Muscle layer of duodenum (tissue), 2 donors: ENCODE data around the gene ZSWIM8.

Source experiments
- H3K27ac ChIP-seq: one replicate; pipeline ENCODE4 v1.7.0; 2013; ENCODE audit warnings: mild to moderate bottlenecking, low read length
- H3K27me3 ChIP-seq: one replicate; pipeline ENCODE4 v1.7.0; 2013; ENCODE audit warnings: low read depth, mild to moderate bottlenecking, control low read depth, low read length
- H3K36me3 ChIP-seq, 2 donors: one replicate each; pipeline ENCODE4 v1.7.0; 2013; ENCODE audit warnings: low read length in 2 of 2, control low read depth in 1 of 2, mild to moderate bottlenecking in 1 of 2; ENCODE audit not compliant: insufficient read depth in 2 of 2, control insufficient read depth in 1 of 2
- H3K4me1 ChIP-seq, 2 donors: one replicate each; pipeline ENCODE4 v1.7.0; 2013; ENCODE audit warnings: low read length in 2 of 2, mild to moderate bottlenecking in 2 of 2, control low read depth in 1 of 2, moderate library complexity in 1 of 2; ENCODE audit not compliant: insufficient read depth in 2 of 2, control insufficient read depth in 1 of 2
- H3K4me3 ChIP-seq, 2 donors: one replicate each; pipeline ENCODE4 v1.7.0; 2013; ENCODE audit warnings: low read length in 2 of 2, low read depth in 1 of 2, mild to moderate bottlenecking in 1 of 2
- H3K9me3 ChIP-seq, 2 donors: one replicate each; pipeline ENCODE4 v1.7.0; 2013; ENCODE audit warnings: low read length in 2 of 2, control low read depth in 1 of 2, mild to moderate bottlenecking in 1 of 2; ENCODE audit not compliant: control insufficient read depth in 1 of 2
- donor health status: healthy.

ZSWIM8 gene

GRCh38 chr10:73809061-73809818, 23.8 kb downstream of the ZSWIM8 start:
- Histone ChIP-seq H3K9me3 (no peaks in the 10 kb centered on the region), H3K4me1 (peaks cover 3 to 27% of the 10 kb centered on the region in 2 donors), H3K27me3 (no peaks in the 10 kb centered on the region), H3K27ac (no peak overlapping the region), H3K4me3 (no peak overlapping the region), H3K36me3 (peaks cover 31 to 49% of the 10 kb centered on the region in 2 donors)

- Histone ChIP-seq H3K36me3 (peaks cover 30 to 55% of the 10 kb centered on the region in 2 donors), H3K4me1 (peaks cover 3 to 27% of the 10 kb centered on the region in 2 donors), H3K27ac (peak overlapping the region; percentile 63), H3K27me3 (no peaks in the 10 kb centered on the region), H3K4me3 (peak overlapping the region; percentile 74 to 82), H3K9me3 (no peaks in the 10 kb centered on the region)
Measured at GRCh38 chr10:73810358-73810734, 24.9 kb downstream of the ZSWIM8 start.

DNA sequence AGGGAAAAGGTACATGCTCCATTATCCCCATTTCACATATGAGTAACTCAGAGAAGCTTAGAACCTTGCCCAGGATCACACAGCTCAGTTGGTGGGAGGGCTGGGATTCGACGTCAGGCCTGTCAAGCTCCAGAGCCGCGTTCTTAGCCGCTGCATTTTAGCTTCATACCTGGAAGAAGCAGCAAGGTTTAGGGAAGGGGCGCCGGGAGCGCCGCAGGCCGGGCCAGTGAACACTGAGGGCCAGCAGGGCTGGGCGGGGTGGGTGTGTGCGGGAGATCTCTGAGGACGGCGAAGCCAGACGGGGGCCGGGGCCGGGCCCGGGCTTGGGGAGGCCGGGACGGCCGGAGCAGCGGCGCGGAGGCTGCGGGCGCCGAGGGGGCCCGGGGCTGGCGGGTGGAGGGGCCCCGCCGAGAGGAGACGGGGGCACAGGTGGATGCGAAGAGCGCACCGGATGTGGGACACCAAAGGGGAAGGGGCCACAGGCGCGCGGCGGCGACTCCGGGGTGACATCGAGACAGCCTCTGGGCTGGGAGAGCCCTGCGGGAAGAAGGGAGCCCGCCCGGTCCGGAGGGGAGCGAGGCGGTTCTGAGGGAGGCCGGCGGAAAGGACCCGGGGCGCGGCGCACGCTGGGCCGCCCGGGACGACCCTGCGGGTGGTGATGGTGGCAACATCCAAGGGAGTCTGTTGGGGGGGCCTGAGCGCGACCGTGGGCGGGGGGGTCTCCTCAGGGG, 25.5 kb downstream of the ZSWIM8 start:
- peak overlapping the region; percentile 74 to 82 for H3K4me3 ChIP-seq
- peaks cover 3 to 27% of the 10 kb centered on the region in 2 donors for H3K4me1 ChIP-seq
- H3K36me3 ChIP-seq, result peaks cover 25 to 50% of the 10 kb centered on the region in 2 donors
- H3K9me3 ChIP-seq, result no peaks in the 10 kb centered on the region
- peak overlapping the region; percentile 63 for H3K27ac ChIP-seq
- no peaks in the 10 kb centered on the region for H3K27me3 ChIP-seq

DNA sequence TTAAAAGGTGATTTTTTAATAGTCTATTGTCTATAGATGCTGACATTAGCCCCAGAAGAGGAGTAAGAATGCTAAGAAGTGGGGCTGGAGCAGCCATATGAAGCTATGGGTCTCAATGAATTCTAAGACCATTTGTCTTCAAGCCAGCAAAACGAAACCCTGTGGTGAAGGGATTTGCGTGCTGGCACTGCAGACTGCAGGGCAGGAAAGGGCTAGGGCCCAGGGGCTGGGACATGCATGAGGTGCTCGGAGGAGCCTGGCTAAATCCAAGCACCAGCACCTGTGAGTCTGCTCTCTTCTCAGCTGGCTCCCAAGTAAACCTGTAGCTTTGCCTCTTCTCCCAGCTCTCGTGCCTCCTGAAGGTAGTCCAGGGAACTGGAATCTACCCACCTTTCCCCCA, 27.3 kb downstream of the ZSWIM8 start:
- H3K4me3 ChIP-seq, result no peak overlapping the region
- H3K9me3 ChIP-seq, result no peaks in the 10 kb centered on the region
- no peak overlapping the region for H3K27ac ChIP-seq
- peaks cover 20 to 48% of the 10 kb centered on the region in 2 donors for H3K36me3 ChIP-seq
- no peaks in the 10 kb centered on the region for H3K27me3 ChIP-seq
- peaks cover 5 to 20% of the 10 kb centered on the region in 2 donors for H3K4me1 ChIP-seq

- no peaks in the 10 kb centered on the region for H3K27me3 ChIP-seq
- H3K36me3 ChIP-seq, result peaks cover 15 to 48% of the 10 kb centered on the region in 2 donors
- no peak overlapping the region for H3K27ac ChIP-seq
- no peak overlapping the region for H3K4me3 ChIP-seq
- H3K4me1 ChIP-seq, result peaks cover 5 to 25% of the 10 kb centered on the region in 2 donors
- H3K9me3 ChIP-seq, result no peaks in the 10 kb centered on the region
Measured at GRCh38 chr10:73813333-73813732, 27.9 kb downstream of the ZSWIM8 start.

DNA sequence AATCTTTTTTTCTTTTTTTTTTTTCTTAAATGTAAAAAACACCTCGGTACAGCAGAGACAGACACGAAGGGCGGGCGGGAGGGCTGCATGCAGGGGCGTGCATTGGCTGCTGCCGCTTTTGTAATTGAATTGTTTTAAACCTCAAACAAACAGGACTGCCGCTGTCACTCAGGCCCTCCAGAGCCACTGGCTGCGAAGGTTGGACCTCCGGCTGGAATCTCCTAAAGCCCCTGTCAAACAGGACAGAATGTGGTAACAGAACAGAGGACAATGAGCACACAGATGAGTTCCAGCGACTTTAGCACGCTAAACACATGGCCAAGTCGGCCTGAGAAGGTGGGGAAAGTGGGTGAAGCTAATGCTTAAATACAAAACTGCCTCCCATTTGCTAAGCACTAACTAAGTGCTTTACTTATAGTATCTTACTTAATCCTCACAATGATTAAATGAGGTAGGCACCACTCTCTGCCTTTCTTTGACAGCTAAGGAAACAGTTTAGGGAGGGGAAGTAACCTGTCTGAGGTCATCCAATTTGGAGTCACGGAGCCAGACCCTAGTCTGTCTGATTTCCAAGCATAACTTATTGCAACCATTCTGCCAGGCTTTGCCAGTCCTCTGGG, 29.0 kb downstream of the ZSWIM8 start:
- Histone ChIP-seq H3K36me3 (peaks cover 15 to 51% of the 10 kb centered on the region in 2 donors), H3K4me3 (no peak overlapping the region), H3K4me1 (peaks cover 5 to 21% of the 10 kb centered on the region in 2 donors), H3K9me3 (no peaks in the 10 kb centered on the region), H3K27ac (no peak overlapping the region), H3K27me3 (no peaks in the 10 kb centered on the region)

- Histone ChIP-seq H3K27me3 (no peaks in the 10 kb centered on the region), H3K4me1 (peaks cover 5 to 16% of the 10 kb centered on the region in 2 donors), H3K9me3 (no peaks in the 10 kb centered on the region), H3K36me3 (peaks cover 15 to 58% of the 10 kb centered on the region in 2 donors), H3K27ac (no peak overlapping the region), H3K4me3 (no peak overlapping the region)
Measured at GRCh38 chr10:73814896-73815718, 29.7 kb downstream of the ZSWIM8 start.

DNA sequence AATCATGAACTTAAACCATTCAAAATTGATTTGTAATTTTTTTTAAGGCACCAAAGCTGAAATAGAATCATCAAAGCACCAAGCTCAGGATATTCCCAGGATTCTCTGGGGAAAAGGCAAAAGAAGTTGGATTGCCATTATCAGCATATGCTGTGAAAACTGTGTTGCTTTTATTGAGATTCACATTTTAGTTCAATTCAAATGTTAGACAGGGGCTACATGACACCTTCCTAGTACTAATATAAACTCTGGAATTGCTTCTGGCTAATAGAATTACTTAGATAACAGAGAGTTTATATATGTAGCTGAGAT, 30.3 kb downstream of the ZSWIM8 start:
- Histone ChIP-seq H3K9me3 (no peaks in the 10 kb centered on the region), H3K27me3 (no peaks in the 10 kb centered on the region), H3K4me3 (no peak overlapping the region), H3K27ac (no peak overlapping the region), H3K36me3 (peaks cover 15 to 58% of the 10 kb centered on the region in 2 donors), H3K4me1 (peaks cover 3 to 11% of the 10 kb centered on the region in 2 donors)

DNA sequence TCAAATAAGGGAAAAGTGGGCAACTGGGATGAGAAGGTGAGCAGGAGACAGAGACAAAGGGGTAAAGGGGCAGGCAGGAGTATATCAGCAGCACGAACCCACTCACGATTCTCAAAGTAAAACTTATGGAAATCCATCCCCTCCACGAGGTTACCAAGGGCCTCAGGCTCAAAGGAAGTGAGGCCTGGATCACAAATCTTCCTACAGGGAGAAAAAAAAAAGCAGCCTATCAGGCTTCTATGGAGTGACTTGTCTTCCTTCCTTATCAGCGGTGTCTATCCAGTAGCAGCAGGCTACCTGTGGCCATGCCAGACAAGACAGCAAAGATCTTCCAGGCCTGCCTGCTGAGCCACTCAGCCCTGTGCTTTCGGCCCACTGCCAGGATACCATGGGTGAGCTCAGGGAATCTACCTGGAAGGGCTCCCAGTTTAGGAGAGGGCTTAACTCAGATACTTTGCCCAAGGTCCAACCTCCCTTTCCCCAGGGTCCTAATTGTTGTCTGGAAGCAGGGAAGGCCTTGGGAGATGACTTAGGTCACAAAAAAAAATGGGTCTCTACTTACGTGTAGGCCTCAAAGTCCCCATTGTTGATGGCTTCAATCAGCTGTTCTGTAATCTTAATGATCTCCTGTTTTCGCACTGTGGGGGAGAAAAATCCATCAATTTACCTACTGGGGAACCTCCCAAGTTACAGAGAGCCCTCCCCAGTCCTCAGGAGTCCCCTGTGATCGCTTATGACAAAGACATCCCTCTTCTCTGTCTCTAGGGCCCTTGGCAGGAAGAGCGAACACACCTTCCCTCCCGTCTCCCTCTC, 31.7 kb downstream of the ZSWIM8 start:
- H3K4me3 ChIP-seq, result no peak overlapping the region
- H3K27me3 ChIP-seq, result no peaks in the 10 kb centered on the region
- H3K9me3 ChIP-seq, result no peaks in the 10 kb centered on the region
- peaks cover 23 to 68% of the 10 kb centered on the region in 2 donors for H3K36me3 ChIP-seq
- peaks cover 3 to 11% of the 10 kb centered on the region in 2 donors for H3K4me1 ChIP-seq
- no peak overlapping the region for H3K27ac ChIP-seq

DNA sequence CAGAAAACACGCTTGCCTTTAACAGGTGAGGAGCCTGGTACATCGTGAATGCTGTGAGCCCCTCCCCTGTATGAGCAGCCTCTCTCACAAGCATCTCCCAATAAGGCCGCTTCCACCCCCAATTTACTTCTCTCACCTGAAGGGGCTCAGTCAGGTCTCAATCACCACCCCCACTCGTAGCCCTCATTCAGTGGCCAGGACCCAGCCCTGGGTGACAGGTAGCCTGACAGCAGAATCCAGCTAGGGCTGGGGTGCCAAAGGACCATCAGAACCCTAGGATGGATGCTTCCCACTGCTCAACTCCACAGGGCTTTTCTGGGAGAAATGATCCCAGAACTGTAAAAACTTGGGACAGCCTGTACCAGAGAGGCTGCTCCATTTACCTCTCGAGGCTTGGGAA, 32.4 kb downstream of the ZSWIM8 start:
- peaks cover 3 to 11% of the 10 kb centered on the region in 2 donors for H3K4me1 ChIP-seq
- H3K4me3 ChIP-seq, result no peak overlapping the region
- no peaks in the 10 kb centered on the region for H3K9me3 ChIP-seq
- no peak overlapping the region for H3K27ac ChIP-seq
- peaks cover 26 to 70% of the 10 kb centered on the region in 2 donors for H3K36me3 ChIP-seq
- no peaks in the 10 kb centered on the region for H3K27me3 ChIP-seq
